GM19240 (cell line): Measurements from ENCODE around the gene NUDT14.

Experiments
- DNase-seq: peaks from one replicate; pipeline ENCODE4 v3.0.0; 2011; ENCODE audit warnings: low spot score; ENCODE audit not compliant: insufficient read length

NUDT14 gene

GRCh38 chr14:105160776-105161175, 20.3 kb downstream of the NUDT14 start:
- no peak for DNase-seq

- DNase-seq, result no peak
These were observed 21.8 kb downstream of the NUDT14 start for GRCh38 chr14:105159344-105159743.

GRCh38 chr14:105158794-105159193, 22.3 kb downstream of the NUDT14 start:
- DNase-seq, result no peak

- DNase-seq, result no peak
These were observed 23.2 kb downstream of the NUDT14 start for GRCh38 chr14:105157872-105158271.

GRCh38 chr14:105156414-105157375, 24.4 kb downstream of the NUDT14 start:
- no peak for DNase-seq

- no peak for DNase-seq
These were observed 25.3 kb downstream of the NUDT14 start for GRCh38 chr14:105155681-105156413.

GRCh38 chr14:105155071-105155651, 26.0 kb downstream of the NUDT14 start:
- DNase-seq, result no peak

GRCh38 chr14:105154476-105154871, 26.6 kb downstream of the NUDT14 start:
- no peak for DNase-seq

GRCh38 chr14:105153739-105154475, 27.2 kb downstream of the NUDT14 start:
- DNase-seq, result no peak

GRCh38 chr14:105153331-105153731, 27.8 kb downstream of the NUDT14 start:
- no peak for DNase-seq

GRCh38 chr14:105152794-105153241, 28.3 kb downstream of the NUDT14 start:
- DNase-seq, result no peak

GRCh38 chr14:105151838-105152793, 29.0 kb downstream of the NUDT14 start:
- DNase-seq, result no peak

- DNase-seq, result no peak
These were observed 29.9 kb downstream of the NUDT14 start for GRCh38 chr14:105151084-105151837.

GRCh38 chr14:105150368-105151083, 30.6 kb downstream of the NUDT14 start:
- no peak for DNase-seq

- DNase-seq, result no peak
These were observed 31.1 kb downstream of the NUDT14 start for GRCh38 chr14:105150026-105150367.

GRCh38 chr14:105149146-105149781, 31.8 kb downstream of the NUDT14 start:
- DNase-seq, result no peak

- DNase-seq, result no peak
These were observed 32.4 kb downstream of the NUDT14 start for GRCh38 chr14:105148604-105149145.
